ENCODE results near the gene TFAP2E. TPM values are rescaled to one million over a fixed set of nuclear protein-coding genes. Genes with fewer than 3 reads are reported as not detected.

TFAP2E gene
- total RNA-seq, 1 donor from 2014 or later: 0.27 TPM

- DNase-seq: no peak
- intact Hi-C loops (cut with DNase I): no loop called here
- ATAC-seq (ENCODE audit: poor library complexity): no peak
These were observed 46.4 kb downstream of the TFAP2E start for GRCh38 chr1:35619237-35620121.

- intact Hi-C loops (cut with DNase I): no loop called here
- no peak for ATAC-seq (ENCODE audit: poor library complexity)
- DNase-seq: no peak
These were observed 49.5 kb downstream of the TFAP2E start for GRCh38 chr1:35622510-35623178.

GRCh38 chr1:35623832-35624231, 50.7 kb downstream of the TFAP2E start:
- ATAC-seq (ENCODE audit: poor library complexity): no peak
- intact Hi-C loops (cut with DNase I): no loop called here
- DNase-seq: no peak

- DNase-seq (no peak), ATAC-seq (ENCODE audit: poor library complexity) (no peak)
- intact Hi-C loops (cut with DNase I): no loop called here
These were observed 55.9 kb downstream of the TFAP2E start for GRCh38 chr1:35629051-35629450.

GRCh38 chr1:35631396-35631795, 58.3 kb downstream of the TFAP2E start:
- ATAC-seq (ENCODE audit: poor library complexity) (no peak), DNase-seq (no peak)
- intact Hi-C loops (cut with DNase I): no loop called here

GRCh38 chr1:35633547-35633946, 60.4 kb downstream of the TFAP2E start:
- intact Hi-C loops (cut with DNase I): no loop called here
- DNase-seq (no peak), ATAC-seq (ENCODE audit: poor library complexity) (no peak)

- intact Hi-C loops (cut with DNase I): no loop called here
- no peak for ATAC-seq (ENCODE audit: poor library complexity)
- DNase-seq: no peak
These were observed 64.3 kb downstream of the TFAP2E start for GRCh38 chr1:35637401-35637809.

- no peak for DNase-seq
- no peak for ATAC-seq (ENCODE audit: poor library complexity)
- intact Hi-C loops (cut with DNase I): no loop called here
These were observed 67.5 kb downstream of the TFAP2E start for GRCh38 chr1:35640380-35641232.

GRCh38 chr1:35641233-35641866, 68.2 kb downstream of the TFAP2E start, which contains the start of gene PSMB2:
Gene PSMB2 (minus strand): TSS chr1:35641526. CDS start chr1:35641432, 94 bp downstream.
- ATAC-seq (ENCODE audit: poor library complexity) (peak; percentile 98), DNase-seq (peak; percentile 98)
- intact Hi-C loops (cut with DNase I): no loop called here

- ATAC-seq (ENCODE audit: poor library complexity): no peak
- intact Hi-C loops (cut with DNase I): no loop called here
- DNase-seq: no peak
These were observed 69.4 kb downstream of the TFAP2E start for GRCh38 chr1:35642471-35642955.

GRCh38 chr1:35644204-35644603, 71.1 kb downstream of the TFAP2E start:
- DNase-seq: no peak
- no peak for ATAC-seq (ENCODE audit: poor library complexity)
- intact Hi-C loops (cut with DNase I): no loop called here

Other genes starting within 250 kb of the TFAP2E start
- 62.1 TPM for gene KIAA0319L, start 15.9 kb upstream of the TFAP2E start, total RNA-seq
- gene NCDN, start 15.5 kb upstream of the TFAP2E start, total RNA-seq: 20.3 TPM
- gene PSMB2, start 68.2 kb downstream of the TFAP2E start, total RNA-seq: 37.0 TPM
- gene C1orf216, start 145.6 kb downstream of the TFAP2E start, total RNA-seq: 10.4 TPM
- gene CLSPN, start 196.7 kb downstream of the TFAP2E start, total RNA-seq: 1.1 TPM
- 20.2 TPM for gene AGO4, start 234.7 kb downstream of the TFAP2E start, total RNA-seq